HG03095 (cell line): ENCODE results near the gene FOXL1.
"Not testable (repeated sequence)": the region's sequence is repeated elsewhere in the genome, so short reads cannot be mapped to it uniquely, and the experiment has no call there.

Experiments used
- ATAC-seq: cut with Tn5 transposase; IDR thresholded peaks from one replicate; pipeline ENCODE4 v1.9.1; 2021; ENCODE audit warnings: moderate library complexity; ENCODE audit not compliant: unreplicated experiment

The FOXL1 gene

GRCh38 chr16:86580063-86580790, 1.9 kb downstream of the FOXL1 start:
- no peak for ATAC-seq

DNA sequence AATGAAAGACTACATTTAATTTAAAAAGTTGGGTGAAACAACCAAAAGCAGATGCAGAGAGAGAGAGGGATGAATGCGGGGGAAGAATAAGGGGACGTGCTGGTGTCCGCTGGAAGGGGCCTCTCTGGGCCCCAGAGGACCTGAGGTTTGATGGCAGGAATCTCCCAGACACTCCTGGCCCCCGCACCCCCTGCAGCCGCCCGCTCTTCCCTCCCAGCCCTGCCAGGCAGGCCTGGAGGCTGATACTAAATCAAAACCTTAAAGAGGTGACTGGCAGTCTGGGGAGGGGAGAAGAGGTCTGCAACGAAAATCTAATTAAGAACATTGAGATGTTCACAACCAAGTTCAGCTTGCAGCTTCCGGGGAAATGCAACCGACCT, 2.4 kb downstream of the FOXL1 start:
- ATAC-seq: no peak

DNA sequence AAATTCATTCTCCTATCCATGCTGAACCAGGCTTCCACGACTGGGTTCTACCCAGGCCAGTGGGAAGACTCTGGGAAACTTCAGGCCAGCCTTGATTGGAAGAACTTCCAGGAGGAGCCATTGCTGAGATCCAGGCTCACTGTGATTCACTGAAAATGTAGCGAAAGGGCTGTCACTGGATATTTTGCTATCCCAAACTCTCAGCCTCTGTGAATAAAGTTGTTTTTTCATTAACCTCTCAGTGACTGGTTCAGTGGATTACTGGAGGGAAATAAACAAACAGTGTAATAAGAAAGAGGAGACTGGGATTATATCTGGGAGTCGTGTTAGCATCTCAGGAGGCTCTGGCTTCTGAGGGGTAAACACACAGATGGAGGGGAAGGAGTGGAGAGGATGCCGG, 3.1 kb downstream of the FOXL1 start:
- no peak for ATAC-seq

- ATAC-seq: no peak
These were observed 5.8 kb downstream of the FOXL1 start for GRCh38 chr16:86584071-86584685.

GRCh38 chr16:86584726-86585721, 6.7 kb downstream of the FOXL1 start:
- no peak for ATAC-seq

GRCh38 chr16:86585821-86586611, 7.7 kb downstream of the FOXL1 start:
- no peak for ATAC-seq

GRCh38 chr16:86587487-86587886, 9.1 kb downstream of the FOXL1 start:
- ATAC-seq: no peak

GRCh38 chr16:86587955-86588354, 9.6 kb downstream of the FOXL1 start:
- ATAC-seq: not testable (repeated sequence)

- no peak for ATAC-seq
These were observed 12.3 kb downstream of the FOXL1 start for GRCh38 chr16:86590501-86591144.

DNA sequence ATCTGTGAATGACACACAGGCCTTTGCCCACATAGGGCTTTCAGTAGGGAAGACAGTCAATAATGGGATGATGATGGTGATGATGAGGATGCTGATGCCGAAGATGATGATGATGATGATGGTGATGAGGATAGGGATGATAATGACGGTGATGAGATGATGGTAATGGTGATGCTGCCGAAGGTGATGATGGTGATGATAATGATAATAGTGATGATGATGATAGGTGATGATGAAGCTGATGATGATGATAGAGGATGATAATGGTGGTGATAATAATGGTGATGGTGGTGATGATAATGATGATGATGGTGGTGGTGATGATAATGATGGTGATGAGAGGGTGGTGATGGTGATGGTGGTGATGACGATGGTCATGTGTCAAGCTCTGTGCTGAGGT, 12.9 kb downstream of the FOXL1 start:
- no peak for ATAC-seq

- no peak for ATAC-seq
These were observed 15.7 kb downstream of the FOXL1 start for GRCh38 chr16:86593913-86594620.

- no peak for ATAC-seq
These were observed 16.4 kb downstream of the FOXL1 start for GRCh38 chr16:86594721-86595120.

DNA sequence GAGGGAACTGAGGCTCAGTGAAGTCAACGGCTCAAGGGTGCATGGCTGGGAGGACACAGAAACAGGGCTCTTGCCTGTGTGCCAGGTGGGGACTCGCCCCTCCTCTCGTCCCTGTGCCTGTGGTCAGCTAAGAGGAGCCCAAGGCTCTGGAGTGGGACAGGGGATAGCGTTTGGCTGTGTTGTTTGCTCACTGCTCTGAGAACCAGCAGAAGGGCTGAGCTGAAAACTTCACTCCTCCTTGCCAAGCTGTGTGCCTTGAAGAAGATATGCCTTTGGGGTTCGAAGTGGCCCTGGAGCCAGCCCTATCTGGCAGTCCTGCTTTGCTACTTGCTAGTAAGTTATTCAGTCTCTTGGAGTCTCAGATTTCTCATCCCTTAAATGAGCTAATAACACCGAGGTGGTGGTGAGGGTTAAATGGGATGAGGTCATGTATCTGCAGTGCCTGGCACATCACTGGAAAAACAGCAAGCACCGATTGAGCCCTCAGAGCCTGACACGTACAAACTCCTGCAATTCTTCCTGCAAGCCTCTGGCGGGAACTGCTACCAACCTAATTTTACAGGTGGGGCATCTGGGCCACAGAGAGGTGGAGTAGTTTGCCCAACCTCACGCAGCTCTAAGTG, 17.7 kb downstream of the FOXL1 start:
- no peak for ATAC-seq

- no peak for ATAC-seq
These were observed 19.0 kb downstream of the FOXL1 start for GRCh38 chr16:86597126-86597879.

- ATAC-seq: no peak
These were observed 19.7 kb downstream of the FOXL1 start for GRCh38 chr16:86597880-86598606.

DNA sequence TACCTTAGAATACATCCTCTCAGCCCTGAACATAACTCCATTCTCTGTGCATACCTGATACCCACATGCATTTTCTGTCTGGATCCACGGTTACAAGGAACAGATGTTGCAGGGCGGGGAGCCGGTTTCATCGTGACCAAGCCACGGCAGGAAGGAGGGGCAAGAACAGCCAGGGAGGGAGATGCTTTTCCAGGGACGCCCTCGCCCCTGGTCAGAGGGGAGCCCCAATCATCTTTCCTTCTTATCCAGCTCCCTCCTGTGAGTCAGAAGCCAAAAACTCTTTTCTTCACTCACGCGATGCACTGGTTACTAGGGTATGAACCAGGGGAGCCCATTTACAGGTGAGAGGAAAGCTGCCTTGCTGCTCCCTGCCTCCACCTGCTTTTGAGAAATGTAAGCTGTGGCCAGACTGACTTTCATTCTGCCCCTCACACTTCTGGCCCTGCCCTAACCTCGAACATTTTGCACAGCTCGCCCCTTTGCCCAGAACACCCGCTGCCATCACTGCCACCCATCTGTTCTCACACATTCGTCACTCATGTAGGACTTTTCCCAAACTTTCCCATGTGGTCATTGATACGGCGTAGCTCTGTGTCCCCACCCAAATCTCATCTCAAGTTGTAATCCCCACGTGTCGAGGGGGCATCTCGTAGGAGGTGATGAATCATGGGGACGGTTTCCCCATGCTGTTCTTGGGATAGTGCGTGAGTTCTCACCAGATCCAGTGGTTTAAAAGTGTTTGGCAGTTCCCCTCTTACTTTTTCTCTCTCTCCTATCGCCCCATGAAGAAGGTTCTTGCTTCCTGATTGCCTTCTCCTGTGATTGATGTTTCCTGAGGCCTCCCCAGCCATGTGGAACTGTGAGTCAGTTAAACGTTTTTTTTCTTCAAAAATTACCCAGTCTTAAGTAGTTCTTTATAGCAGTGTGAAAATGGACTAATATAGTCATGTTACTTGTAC, 20.5 kb downstream of the FOXL1 start:
- ATAC-seq: no peak

DNA sequence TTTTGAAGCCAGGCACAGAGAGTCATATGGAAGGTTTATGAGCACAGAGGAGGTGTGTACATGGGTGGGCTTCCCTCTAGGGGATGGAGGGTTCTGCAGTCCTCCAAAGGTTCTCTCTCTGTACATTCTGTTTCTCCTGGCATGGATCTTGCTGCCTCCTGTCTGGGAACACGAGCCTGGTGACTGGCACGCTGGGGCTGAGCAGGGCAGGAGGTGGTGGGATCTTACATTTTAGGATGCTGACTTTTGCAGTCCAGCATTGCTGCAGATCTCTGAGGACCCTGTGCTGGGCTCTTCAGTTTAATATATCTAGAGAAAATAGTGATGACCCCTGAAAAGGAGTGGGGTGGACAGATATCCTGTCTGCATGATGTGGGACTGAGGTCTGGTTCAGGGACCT, 23.0 kb downstream of the FOXL1 start:
- ATAC-seq: no peak
